Skeletal muscle tissue (tissue), 4 donors: Measurements from ENCODE around the gene DHX58. TPM values are rescaled to one million over a fixed set of nuclear protein-coding genes. Genes with fewer than 3 reads are reported as not detected.

Experiments
- H3K27ac ChIP-seq: one replicate; pipeline ENCODE4 v1.7.0; 2013; ENCODE audit warnings: mild to moderate bottlenecking, low read depth, low read length, inconsistent platforms
- H3K27me3 ChIP-seq, 3 donors: one replicate each; pipeline ENCODE4 v1.7.0; 2013; ENCODE audit warnings: low read length in 3 of 3; ENCODE audit not compliant: control insufficient read depth in 3 of 3, insufficient read depth in 3 of 3
- H3K36me3 ChIP-seq, 3 donors: one replicate each; pipeline ENCODE4 v1.7.0; 2013; ENCODE audit warnings: low read length in 3 of 3; ENCODE audit not compliant: control insufficient read depth in 3 of 3, insufficient read depth in 3 of 3
- H3K4me1 ChIP-seq, 3 donors: one replicate each; pipeline ENCODE4 v1.7.0; 2013; ENCODE audit warnings: low read length in 3 of 3, mild to moderate bottlenecking in 3 of 3; ENCODE audit not compliant: control insufficient read depth in 3 of 3, insufficient read depth in 3 of 3
- H3K4me3 ChIP-seq, 3 donors: one replicate each; pipeline ENCODE4 v1.7.0; 2013; ENCODE audit warnings: low read length in 3 of 3
- H3K9ac ChIP-seq, 3 donors: one replicate each; pipeline ENCODE4 v1.7.0; 2013; ENCODE audit warnings: low read length in 3 of 3, mild to moderate bottlenecking in 3 of 3, moderate library complexity in 2 of 3, low read depth in 1 of 3
- H3K9me3 ChIP-seq, 3 donors: one replicate each; pipeline ENCODE4 v1.7.0; 2013; ENCODE audit warnings: low read length in 3 of 3; ENCODE audit not compliant: control insufficient read depth in 3 of 3
- total RNA-seq: library from RNA; depleted of rRNA; stranded (reverse); fragments of >200 nt; gene quantifications from one replicate; pipeline ENCODE4 v1.2.3, GENCODE V29; 2014
- donor health status: Osteomylitis.

The DHX58 gene
- total RNA-seq, 1 donor from 2014 or later: 3.7 TPM

- Histone ChIP-seq H3K36me3 (peaks cover 21 to 32% (median 25%) of the 10 kb centered on the region in 3 donors), H3K9ac (peak overlapping the region in 2 of 3 donors; percentile 88 to 91)
Measured at GRCh38 chr17:42111265-42111636, 1.3 kb downstream of the DHX58 start.

GRCh38 chr17:42110301-42111264 is 1.9 kb downstream of the DHX58 start:
- Histone ChIP-seq H3K4me1 (peaks cover 16 to 27% (median 20%) of the 10 kb centered on the region in 3 donors), H3K27me3 (no peaks in the 10 kb centered on the region), H3K9me3 (no peaks in the 10 kb centered on the region), H3K27ac (no peak overlapping the region), H3K9ac (no peak overlapping the region), H3K4me3 (no peak overlapping the region), H3K36me3 (peaks cover 19 to 26% (median 23%) of the 10 kb centered on the region in 3 donors)

More at GRCh38 chr17:42111265-42111636, 1.3 kb downstream of the DHX58 start:
- H3K27me3 ChIP-seq: no peaks in the 10 kb centered on the region
- no peaks in the 10 kb centered on the region for H3K9me3 ChIP-seq
- peaks cover 16 to 27% (median 20%) of the 10 kb centered on the region in 3 donors for H3K4me1 ChIP-seq
- H3K4me3 ChIP-seq: peak overlapping the region in 2 of 3 donors; percentile 86 to 87
- peak overlapping the region; percentile 90 for H3K27ac ChIP-seq

GRCh38 chr17:42109086-42109485 is 3.4 kb downstream of the DHX58 start:
- peaks cover 7 to 17% (median 14%) of the 10 kb centered on the region in 3 donors for H3K36me3 ChIP-seq
- H3K4me1 ChIP-seq: peaks cover 16 to 27% (median 20%) of the 10 kb centered on the region in 3 donors
- H3K9ac ChIP-seq: peak overlapping the region in 2 of 3 donors; percentile 4 to 8
- no peak overlapping the region for H3K4me3 ChIP-seq
- no peak overlapping the region for H3K27ac ChIP-seq
- no peaks in the 10 kb centered on the region for H3K9me3 ChIP-seq
- no peaks in the 10 kb centered on the region for H3K27me3 ChIP-seq

- no peak overlapping the region for H3K9ac ChIP-seq
- no peak overlapping the region for H3K27ac ChIP-seq
- H3K9me3 ChIP-seq: no peaks in the 10 kb centered on the region
- H3K27me3 ChIP-seq: no peaks in the 10 kb centered on the region
- H3K4me3 ChIP-seq: peak overlapping the region in 2 of 3 donors; percentile 32 to 41
- peaks cover 7 to 15% (median 11%) of the 10 kb centered on the region in 3 donors for H3K36me3 ChIP-seq
- H3K4me1 ChIP-seq: peaks cover 15 to 21% (median 15%) of the 10 kb centered on the region in 3 donors
Measured at GRCh38 chr17:42107597-42108576, 4.6 kb downstream of the DHX58 start.

GRCh38 chr17:42107124-42107523 is 5.4 kb downstream of the DHX58 start:
- peaks cover 15 to 18% (median 15%) of the 10 kb centered on the region in 3 donors for H3K4me1 ChIP-seq
- no peak overlapping the region for H3K27ac ChIP-seq
- no peaks in the 10 kb centered on the region for H3K9me3 ChIP-seq
- H3K4me3 ChIP-seq: peak overlapping the region in 1 of 3 donors; percentile 32
- peaks cover 7 to 15% (median 11%) of the 10 kb centered on the region in 3 donors for H3K36me3 ChIP-seq
- H3K9ac ChIP-seq: no peak overlapping the region
- H3K27me3 ChIP-seq: no peaks in the 10 kb centered on the region

GRCh38 chr17:42106009-42106408 is 6.5 kb downstream of the DHX58 start:
- H3K27me3 ChIP-seq: no peaks in the 10 kb centered on the region
- peaks cover 7 to 15% (median 11%) of the 10 kb centered on the region in 3 donors for H3K36me3 ChIP-seq
- H3K4me1 ChIP-seq: peaks cover 12 to 15% (median 14%) of the 10 kb centered on the region in 3 donors
- no peak overlapping the region for H3K27ac ChIP-seq
- no peak overlapping the region for H3K4me3 ChIP-seq
- no peak overlapping the region for H3K9ac ChIP-seq
- no peaks in the 10 kb centered on the region for H3K9me3 ChIP-seq

- H3K27ac ChIP-seq: no peak overlapping the region
- H3K4me1 ChIP-seq: peaks cover 12 to 14% (median 13%) of the 10 kb centered on the region in 3 donors
- no peaks in the 10 kb centered on the region for H3K27me3 ChIP-seq
- H3K9me3 ChIP-seq: no peaks in the 10 kb centered on the region
- H3K9ac ChIP-seq: no peak overlapping the region
- H3K4me3 ChIP-seq: no peak overlapping the region
- peaks cover 7 to 15% (median 11%) of the 10 kb centered on the region in 3 donors for H3K36me3 ChIP-seq
Measured at GRCh38 chr17:42104264-42104663, 8.2 kb downstream of the DHX58 start.

GRCh38 chr17:42103221-42103954 is 9.1 kb downstream of the DHX58 start:
- Histone ChIP-seq H3K36me3 (peaks cover 5 to 8% (median 6%) of the 10 kb centered on the region in 3 donors), H3K4me3 (no peak overlapping the region), H3K9me3 (no peaks in the 10 kb centered on the region), H3K9ac (no peak overlapping the region), H3K27ac (no peak overlapping the region), H3K27me3 (no peaks in the 10 kb centered on the region), H3K4me1 (peaks cover 12 to 14% (median 13%) of the 10 kb centered on the region in 3 donors)
